ENCODE data around the gene BCL6. TPM values are rescaled to one million over a fixed set of nuclear protein-coding genes. Genes with fewer than 3 reads are reported as not detected.

BCL6 gene
- total RNA-seq, 1 experiment from 2014 or later: 21.5 TPM

DNA sequence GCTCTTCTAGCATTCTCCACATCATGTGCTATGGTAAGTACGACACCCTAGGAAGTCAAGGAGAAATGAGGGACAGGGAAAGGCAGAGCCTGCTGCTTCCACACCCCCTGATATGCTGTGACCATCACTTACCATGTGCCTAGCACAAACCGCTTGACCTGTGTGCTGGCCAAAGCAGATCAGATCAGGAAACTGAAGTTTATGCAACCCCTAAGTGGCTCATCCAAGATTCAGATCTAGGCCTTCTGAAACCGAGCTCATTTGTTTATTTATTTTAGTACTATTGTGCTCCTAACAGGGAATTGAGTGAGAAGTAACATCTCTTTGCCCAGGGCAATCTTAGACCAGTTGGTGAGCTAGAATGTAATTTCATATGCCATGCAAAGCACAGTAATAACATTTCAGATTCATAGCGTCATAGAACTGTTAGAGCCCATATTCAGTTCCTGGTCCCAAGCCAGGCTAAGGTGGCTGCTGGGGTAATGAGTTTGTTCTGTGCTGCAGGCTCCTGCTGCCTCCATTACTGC is 42.7 kb downstream of the BCL6 start, which contains the start of gene RTP2:
Gene RTP2, minus strand, starts transcription at position 51 of the 527 bp plus-strand sequence. CDS start 429 bp downstream, outside the sequence.
- ChIA-PET POLR2A (interaction anchor here (0.6 kb wide), 1 partner anchor 1133 kb away, joined by 4 read pairs; no protein-coding TSS in a partner anchor), CTCF (interaction anchor here (0.6 to 0.9 kb wide), 2 partner anchors 23 to 385 kb away, joined by 4 read pairs; no protein-coding TSS in a partner anchor)
- Histone ChIP-seq H3K9me3 (ENCODE audit: control insufficient read depth, insufficient read depth, low read depth, low read length) (no peaks in the 10 kb centered on the region), H3K4me3 (ENCODE audit: low read depth in 2 of 2, low read length in 2 of 2) (no peak within 1 kb of the TSS), H3K4me1 (ENCODE audit: control insufficient read depth, insufficient read depth, low read length) (no peaks in the 10 kb centered on the region), H3K27me3 (ENCODE audit: control insufficient read depth, insufficient read depth, low read length) (no peaks in the 10 kb centered on the region; the same call in none of the 2 replicates), H3K27ac (ENCODE audit: low read length) (no peak within 1 kb of the TSS), H3K36me3 (ENCODE audit: control insufficient read depth, insufficient read depth, low read length) (no peaks in the 10 kb centered on the region)
- no peak for ATAC-seq
- BruUV-seq (replicated peaks): no TSS peak
- no peak for DNase-seq (ENCODE audit: low read depth, low spot score)
- in situ Hi-C loops (cut with HindIII; ENCODE audit: low pct_unique_long_range_greater_than_20kb, low sequenced_read_pairs): no loop called here
- intact Hi-C loops (cut with micrococcal nuclease; ENCODE audit: unreplicated experiment): no loop called here
- TF ChIP-seq, protein P1, sequence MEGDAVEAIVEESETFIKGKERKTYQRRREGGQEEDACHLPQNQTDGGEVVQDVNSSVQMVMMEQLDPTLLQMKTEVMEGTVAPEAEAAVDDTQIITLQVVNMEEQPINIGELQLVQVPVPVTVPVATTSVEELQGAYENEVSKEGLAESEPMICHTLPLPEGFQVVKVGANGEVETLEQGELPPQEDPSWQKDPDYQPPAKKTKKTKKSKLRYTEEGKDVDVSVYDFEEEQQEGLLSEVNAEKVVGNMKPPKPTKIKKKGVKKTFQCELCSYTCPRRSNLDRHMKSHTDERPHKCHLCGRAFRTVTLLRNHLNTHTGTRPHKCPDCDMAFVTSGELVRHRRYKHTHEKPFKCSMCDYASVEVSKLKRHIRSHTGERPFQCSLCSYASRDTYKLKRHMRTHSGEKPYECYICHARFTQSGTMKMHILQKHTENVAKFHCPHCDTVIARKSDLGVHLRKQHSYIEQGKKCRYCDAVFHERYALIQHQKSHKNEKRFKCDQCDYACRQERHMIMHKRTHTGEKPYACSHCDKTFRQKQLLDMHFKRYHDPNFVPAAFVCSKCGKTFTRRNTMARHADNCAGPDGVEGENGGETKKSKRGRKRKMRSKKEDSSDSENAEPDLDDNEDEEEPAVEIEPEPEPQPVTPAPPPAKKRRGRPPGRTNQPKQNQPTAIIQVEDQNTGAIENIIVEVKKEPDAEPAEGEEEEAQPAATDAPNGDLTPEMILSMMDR (IDR thresholded peaks at IDR 0.05): no peak
- TF ChIP-seq, protein P2, sequence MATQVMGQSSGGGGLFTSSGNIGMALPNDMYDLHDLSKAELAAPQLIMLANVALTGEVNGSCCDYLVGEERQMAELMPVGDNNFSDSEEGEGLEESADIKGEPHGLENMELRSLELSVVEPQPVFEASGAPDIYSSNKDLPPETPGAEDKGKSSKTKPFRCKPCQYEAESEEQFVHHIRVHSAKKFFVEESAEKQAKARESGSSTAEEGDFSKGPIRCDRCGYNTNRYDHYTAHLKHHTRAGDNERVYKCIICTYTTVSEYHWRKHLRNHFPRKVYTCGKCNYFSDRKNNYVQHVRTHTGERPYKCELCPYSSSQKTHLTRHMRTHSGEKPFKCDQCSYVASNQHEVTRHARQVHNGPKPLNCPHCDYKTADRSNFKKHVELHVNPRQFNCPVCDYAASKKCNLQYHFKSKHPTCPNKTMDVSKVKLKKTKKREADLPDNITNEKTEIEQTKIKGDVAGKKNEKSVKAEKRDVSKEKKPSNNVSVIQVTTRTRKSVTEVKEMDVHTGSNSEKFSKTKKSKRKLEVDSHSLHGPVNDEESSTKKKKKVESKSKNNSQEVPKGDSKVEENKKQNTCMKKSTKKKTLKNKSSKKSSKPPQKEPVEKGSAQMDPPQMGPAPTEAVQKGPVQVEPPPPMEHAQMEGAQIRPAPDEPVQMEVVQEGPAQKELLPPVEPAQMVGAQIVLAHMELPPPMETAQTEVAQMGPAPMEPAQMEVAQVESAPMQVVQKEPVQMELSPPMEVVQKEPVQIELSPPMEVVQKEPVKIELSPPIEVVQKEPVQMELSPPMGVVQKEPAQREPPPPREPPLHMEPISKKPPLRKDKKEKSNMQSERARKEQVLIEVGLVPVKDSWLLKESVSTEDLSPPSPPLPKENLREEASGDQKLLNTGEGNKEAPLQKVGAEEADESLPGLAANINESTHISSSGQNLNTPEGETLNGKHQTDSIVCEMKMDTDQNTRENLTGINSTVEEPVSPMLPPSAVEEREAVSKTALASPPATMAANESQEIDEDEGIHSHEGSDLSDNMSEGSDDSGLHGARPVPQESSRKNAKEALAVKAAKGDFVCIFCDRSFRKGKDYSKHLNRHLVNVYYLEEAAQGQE (IDR thresholded peaks at IDR 0.05; ENCODE audit: insufficient read depth in 1 of 2, low read depth in 2 of 2, low read length in 1 of 2): no peak
- TF ChIP-seq SIN3A (IDR thresholded peaks at IDR 0.05; ENCODE audit: borderline replicate concordance, insufficient read depth, low read depth, low read length) (no peak), POLR2AphosphoS5 (IDR thresholded peaks at IDR 0.05; ENCODE audit: low read depth, low read length) (no peak), TCF7L2 (IDR thresholded peaks at IDR 0.05; ENCODE audit: low read depth, low read length) (no peak)

- TF ChIP-seq TCF7L2 (IDR thresholded peaks at IDR 0.05; ENCODE audit: low read depth, low read length) (no peak), SIN3A (IDR thresholded peaks at IDR 0.05; ENCODE audit: borderline replicate concordance, insufficient read depth, low read depth, low read length) (no peak), POLR2AphosphoS5 (IDR thresholded peaks at IDR 0.05; ENCODE audit: low read depth, low read length) (no peak)
- TF ChIP-seq, protein P2 (IDR thresholded peaks at IDR 0.05; ENCODE audit: insufficient read depth in 1 of 2, low read depth in 2 of 2, low read length in 1 of 2): no peak
- TF ChIP-seq, protein P1 (IDR thresholded peaks at IDR 0.05): no peak
- BruUV-seq (replicated peaks): no TSS peak
- CTCF ChIA-PET: no interaction called here
Observed at GRCh38 chr3:187700249-187700648, 45.0 kb downstream of the BCL6 start.

More at GRCh38 chr3:187700249-187700648, 45.0 kb downstream of the BCL6 start:
- no peaks in the 10 kb centered on the region for H3K36me3 ChIP-seq (ENCODE audit: control insufficient read depth, insufficient read depth, low read length)
- DNase-seq (ENCODE audit: low read depth, low spot score) (no peak), ATAC-seq (no peak)
- no peaks in the 10 kb centered on the region; the same call in none of the 2 replicates for H3K27me3 ChIP-seq (ENCODE audit: control insufficient read depth, insufficient read depth, low read length)
- no peak overlapping the region for H3K4me3 ChIP-seq (ENCODE audit: low read depth in 2 of 2, low read length in 2 of 2)
- POLR2A ChIA-PET: no interaction called here
- H3K9me3 ChIP-seq (ENCODE audit: control insufficient read depth, insufficient read depth, low read depth, low read length): no peaks in the 10 kb centered on the region
- in situ Hi-C loops (cut with HindIII; ENCODE audit: low pct_unique_long_range_greater_than_20kb, low sequenced_read_pairs): no loop called here
- no peaks in the 10 kb centered on the region for H3K4me1 ChIP-seq (ENCODE audit: control insufficient read depth, insufficient read depth, low read length)
- H3K27ac ChIP-seq (ENCODE audit: low read length): no peak overlapping the region
- intact Hi-C loops (cut with micrococcal nuclease; ENCODE audit: unreplicated experiment): no loop called here
